ENCODE data around the gene PDIA3. TPM values are rescaled to one million over a fixed set of nuclear protein-coding genes. Genes with fewer than 3 reads are reported as not detected.
"Not testable (repeated sequence)": the region's sequence is repeated elsewhere in the genome, so short reads cannot be mapped to it uniquely, and the experiment has no call there.

Gene PDIA3
- 328 TPM for total RNA-seq

- peak; percentile 95 for DNase-seq (ENCODE audit: low spot score)
Measured at GRCh38 chr15:43746245-43746902, at the start of gene PDIA3. Gene PDIA3 (plus strand): TSS chr15:43746438. CDS start chr15:43746540, 102 bp downstream.

GRCh38 chr15:43702174-43702573, 44.1 kb upstream of the PDIA3 start:
- no peak for DNase-seq (ENCODE audit: low spot score)

- no peak for DNase-seq (ENCODE audit: low spot score)
Measured at GRCh38 chr15:43702701-43703424, 43.4 kb upstream of the PDIA3 start.

GRCh38 chr15:43710431-43711131, 35.7 kb upstream of the PDIA3 start:
- DNase-seq (ENCODE audit: low spot score) = not testable (repeated sequence)

GRCh38 chr15:43723151-43723550, 23.1 kb upstream of the PDIA3 start:
- DNase-seq (ENCODE audit: low spot score) = no peak

- DNase-seq (ENCODE audit: low spot score) = not testable (repeated sequence)
Measured at GRCh38 chr15:43726306-43726705, 19.9 kb upstream of the PDIA3 start.

- DNase-seq (ENCODE audit: low spot score) = not testable (repeated sequence)
Measured at GRCh38 chr15:43728053-43728725, 18.0 kb upstream of the PDIA3 start.

GRCh38 chr15:43735416-43735815, 10.8 kb upstream of the PDIA3 start:
- DNase-seq (ENCODE audit: low spot score) = no peak

GRCh38 chr15:43746903-43747309, 668 bp downstream of the PDIA3 start:
- not testable (repeated sequence) for DNase-seq (ENCODE audit: low spot score)

GRCh38 chr15:43748376-43748775, 2.1 kb downstream of the PDIA3 start:
- DNase-seq (ENCODE audit: low spot score) = no peak

- DNase-seq (ENCODE audit: low spot score) = no peak
Measured at GRCh38 chr15:43749690-43750345, 3.6 kb downstream of the PDIA3 start.

GRCh38 chr15:43751885-43752284, 5.6 kb downstream of the PDIA3 start:
- no peak for DNase-seq (ENCODE audit: low spot score)

GRCh38 chr15:43762824-43763223, 16.6 kb downstream of the PDIA3 start:
- DNase-seq (ENCODE audit: low spot score) = no peak

GRCh38 chr15:43763819-43764446, 17.7 kb downstream of the PDIA3 start:
- no peak for DNase-seq (ENCODE audit: low spot score)

- DNase-seq (ENCODE audit: low spot score) = no peak
Measured at GRCh38 chr15:43769584-43770228, 23.5 kb downstream of the PDIA3 start.

- no peak for DNase-seq (ENCODE audit: low spot score)
Measured at GRCh38 chr15:43771816-43772215, 25.6 kb downstream of the PDIA3 start.

GRCh38 chr15:43772624-43773023, 26.4 kb downstream of the PDIA3 start:
- DNase-seq (ENCODE audit: low spot score) = no peak

- DNase-seq (ENCODE audit: low spot score) = no peak
Measured at GRCh38 chr15:43774062-43774461, 27.8 kb downstream of the PDIA3 start.

GRCh38 chr15:43775411-43775965, 29.2 kb downstream of the PDIA3 start:
- no peak for DNase-seq (ENCODE audit: low spot score)

- peak; percentile 50 for DNase-seq (ENCODE audit: low spot score)
Measured at GRCh38 chr15:43776101-43776717, 30.0 kb downstream of the PDIA3 start.

Measured in ureter (tissue), 1 donor.